ENCODE measurements around the gene IL23A. TPM values are rescaled to one million over a fixed set of nuclear protein-coding genes. Genes with fewer than 3 reads are reported as not detected.
"Not testable (repeated sequence)": the region's sequence is repeated elsewhere in the genome, so short reads cannot be mapped to it uniquely, and the experiment has no call there.

The IL23A gene
- total RNA-seq, 3 donors from 2014 or later = 0.88 TPM; not detected in 2

DNA sequence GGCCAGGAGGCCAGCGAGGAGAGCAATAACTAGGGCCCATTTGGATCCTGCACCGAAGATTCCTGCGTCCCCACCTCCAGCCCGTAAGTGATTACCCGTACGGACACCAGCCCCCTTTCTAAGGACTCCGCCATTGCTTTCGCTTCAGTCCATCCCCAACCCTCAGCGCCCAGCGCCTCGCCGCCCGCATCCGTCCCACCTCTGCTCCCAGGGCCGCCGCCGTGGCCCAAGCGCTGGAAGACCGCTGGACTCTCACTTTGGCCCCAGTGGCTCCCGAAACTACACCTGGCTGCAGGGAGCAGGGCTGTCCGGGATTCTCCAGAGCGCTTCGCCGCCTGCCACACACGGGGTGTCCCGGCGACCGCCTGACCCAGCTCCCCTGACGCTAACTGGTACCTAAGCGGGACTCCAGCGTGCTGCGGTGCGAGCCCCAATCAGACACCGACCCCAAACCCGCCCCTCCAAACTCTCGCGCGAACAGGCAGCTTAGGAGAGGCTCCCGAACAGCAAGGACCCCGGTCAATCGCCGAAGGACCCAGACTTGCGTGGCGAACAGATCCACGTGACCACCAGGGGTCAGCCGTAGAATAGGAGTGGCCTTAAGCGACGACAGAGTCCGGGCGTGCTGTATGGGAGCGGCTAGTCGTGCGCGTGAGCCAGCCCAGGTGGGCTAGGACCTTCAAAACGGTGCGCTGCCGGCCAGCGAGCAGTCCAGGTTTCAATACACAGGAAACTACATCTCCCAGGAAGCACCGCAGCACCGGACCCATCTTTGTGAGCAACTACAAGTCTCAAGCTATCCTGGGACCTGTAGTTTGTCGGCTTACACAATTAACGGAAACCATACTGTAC, 22.8 kb upstream of the IL23A start, which contains the start of gene CNPY2:
CNPY2 (minus strand) TSS at position 367 of the 852 bp plus-strand sequence. CDS start 771 bp downstream, outside the sequence.
- no peaks in the 10 kb centered on the region for H3K36me3 ChIP-seq
- H3K27ac ChIP-seq = peak within 1 kb of the TSS; percentile 94
- intact Hi-C loops (cut with DNase I; ENCODE audit: low total_unique reads) = no loop called here

DNA sequence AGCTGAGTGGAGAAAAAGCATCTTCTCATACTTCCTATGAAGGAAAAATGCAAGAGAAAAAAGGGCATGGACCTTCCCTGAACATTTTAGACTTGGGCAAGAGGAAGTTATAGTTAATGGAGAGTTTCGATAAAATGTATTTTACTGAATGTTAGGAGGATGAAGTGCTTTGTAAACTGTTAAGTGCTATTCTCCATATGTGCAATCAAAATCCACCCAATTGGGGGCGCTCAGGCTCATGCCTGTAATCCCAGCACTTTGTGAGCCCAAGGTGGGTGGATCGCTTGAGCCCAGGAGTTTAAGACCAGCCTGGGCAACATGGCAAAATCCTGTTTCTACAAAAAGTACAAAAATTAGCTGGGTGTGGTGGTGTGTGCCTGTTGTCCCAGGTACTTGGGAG, 21.0 kb upstream of the IL23A start:
- intact Hi-C loops (cut with DNase I; ENCODE audit: low total_unique reads) = no loop called here
- Histone ChIP-seq H3K4me3 (no peak overlapping the region), H3K27ac (no peak overlapping the region), H3K36me3 (peaks cover 3% of the 10 kb centered on the region), H3K27me3 (no peaks in the 10 kb centered on the region), H3K4me1 (peaks cover 5 to 7% of the 10 kb centered on the region in 2 donors), H3K9me3 (no peaks in the 10 kb centered on the region)
- TF ChIP-seq, protein P1, sequence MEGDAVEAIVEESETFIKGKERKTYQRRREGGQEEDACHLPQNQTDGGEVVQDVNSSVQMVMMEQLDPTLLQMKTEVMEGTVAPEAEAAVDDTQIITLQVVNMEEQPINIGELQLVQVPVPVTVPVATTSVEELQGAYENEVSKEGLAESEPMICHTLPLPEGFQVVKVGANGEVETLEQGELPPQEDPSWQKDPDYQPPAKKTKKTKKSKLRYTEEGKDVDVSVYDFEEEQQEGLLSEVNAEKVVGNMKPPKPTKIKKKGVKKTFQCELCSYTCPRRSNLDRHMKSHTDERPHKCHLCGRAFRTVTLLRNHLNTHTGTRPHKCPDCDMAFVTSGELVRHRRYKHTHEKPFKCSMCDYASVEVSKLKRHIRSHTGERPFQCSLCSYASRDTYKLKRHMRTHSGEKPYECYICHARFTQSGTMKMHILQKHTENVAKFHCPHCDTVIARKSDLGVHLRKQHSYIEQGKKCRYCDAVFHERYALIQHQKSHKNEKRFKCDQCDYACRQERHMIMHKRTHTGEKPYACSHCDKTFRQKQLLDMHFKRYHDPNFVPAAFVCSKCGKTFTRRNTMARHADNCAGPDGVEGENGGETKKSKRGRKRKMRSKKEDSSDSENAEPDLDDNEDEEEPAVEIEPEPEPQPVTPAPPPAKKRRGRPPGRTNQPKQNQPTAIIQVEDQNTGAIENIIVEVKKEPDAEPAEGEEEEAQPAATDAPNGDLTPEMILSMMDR (IDR thresholded peaks at IDR 0.05) = no peak
- TF ChIP-seq POLR2AphosphoS5 (IDR thresholded peaks at IDR 0.05) (no peak), POLR2A (IDR thresholded peaks at IDR 0.05) (no peak)
- no peak for DNase-seq (ENCODE audit: low spot score in 2 of 2)

More for the DNA sequence above, 22.8 kb upstream of the IL23A start, which contains the start of gene CNPY2:
- Histone ChIP-seq H3K4me3 (peak within 1 kb of the TSS; percentile 72 to 89 (median 87)), H3K27me3 (no peaks in the 10 kb centered on the region), H3K4me1 (peaks cover 5 to 7% of the 10 kb centered on the region in 2 donors), H3K9me3 (no peaks in the 10 kb centered on the region)
- peak; percentile 91 to 95 for DNase-seq (ENCODE audit: low spot score in 2 of 2)
- TF ChIP-seq, protein P1 (IDR thresholded peaks at IDR 0.05) = peak in 2 of 3 donors; percentile 31 to 42
- TF ChIP-seq POLR2AphosphoS5 (IDR thresholded peaks at IDR 0.05) = peak; percentile 84 to 89 (median 85)
- peak; percentile 38 for TF ChIP-seq POLR2A (IDR thresholded peaks at IDR 0.05)

DNA sequence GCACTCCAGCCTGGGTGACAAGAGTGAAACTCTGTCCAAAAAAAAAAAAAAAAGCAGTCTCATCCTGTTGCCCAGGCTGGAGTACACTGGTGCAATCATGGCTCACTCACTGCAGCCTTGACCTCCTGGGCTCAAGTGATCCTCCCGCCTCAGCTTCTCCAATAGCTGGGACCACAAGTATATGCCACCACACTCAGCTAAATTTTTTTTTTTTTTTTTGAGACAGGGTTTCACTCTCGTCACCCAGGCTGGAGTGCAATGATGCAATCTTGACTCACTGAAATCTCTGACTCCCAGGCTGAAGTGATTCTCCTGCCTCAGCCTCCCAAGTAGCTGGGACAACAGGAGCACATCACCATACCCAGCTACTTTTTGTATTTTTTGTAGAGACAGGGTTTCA, 17.7 kb upstream of the IL23A start:
- no peak for DNase-seq (ENCODE audit: low spot score in 2 of 2)
- Histone ChIP-seq H3K27me3 (no peaks in the 10 kb centered on the region), H3K9me3 (no peaks in the 10 kb centered on the region), H3K4me1 (no peaks in the 10 kb centered on the region), H3K4me3 (no peak overlapping the region), H3K36me3 (peaks cover 22% of the 10 kb centered on the region), H3K27ac (no peak overlapping the region)
- intact Hi-C loops (cut with DNase I; ENCODE audit: low total_unique reads) = no loop called here
- TF ChIP-seq, protein P1 (IDR thresholded peaks at IDR 0.05) = no peak
- TF ChIP-seq POLR2A (IDR thresholded peaks at IDR 0.05) (no peak), POLR2AphosphoS5 (IDR thresholded peaks at IDR 0.05) (no peak)

DNA sequence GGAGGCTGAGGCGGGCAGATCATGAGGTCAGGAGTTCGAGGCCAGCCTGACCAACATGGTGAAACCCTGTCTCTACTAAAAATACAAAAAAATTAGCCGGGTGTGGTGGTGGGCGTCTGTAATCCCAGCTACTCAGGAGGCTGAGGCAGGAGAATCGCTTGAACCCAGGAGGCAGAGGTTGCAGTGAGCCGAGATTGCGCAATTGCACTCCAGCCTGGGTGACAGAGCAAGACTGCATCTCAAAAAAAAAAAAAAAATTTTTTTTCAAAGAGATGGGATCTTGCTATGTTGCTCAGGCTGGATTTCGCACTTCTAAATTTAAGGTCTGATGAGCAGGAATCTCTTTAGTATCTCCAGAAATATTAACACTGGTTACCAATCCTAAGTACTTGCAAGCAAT, 17.1 kb upstream of the IL23A start:
- intact Hi-C loops (cut with DNase I; ENCODE audit: low total_unique reads); DNase-seq (ENCODE audit: low spot score in 2 of 2): not testable (repeated sequence)
- peaks cover 22% of the 10 kb centered on the region for H3K36me3 ChIP-seq

DNA sequence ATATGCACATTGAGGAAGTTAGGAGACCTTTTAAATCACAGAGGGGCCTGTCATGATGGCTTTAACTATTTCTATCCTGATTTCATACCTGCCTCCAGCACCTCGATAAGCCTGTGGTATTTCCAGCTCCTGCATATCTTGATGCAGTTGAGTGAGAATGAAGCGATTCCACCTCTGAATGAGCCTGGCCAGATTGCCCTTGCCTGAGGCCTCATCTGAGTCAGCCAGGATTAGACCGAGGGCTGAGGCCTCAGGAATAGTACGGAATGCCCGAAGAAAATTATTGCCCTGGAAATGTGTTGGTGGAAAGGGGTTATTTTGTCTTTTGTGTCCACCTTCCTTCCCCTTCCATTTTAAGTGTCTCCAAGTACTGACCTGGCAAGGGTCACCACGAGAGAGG, 14.5 kb upstream of the IL23A start:
- intact Hi-C loops (cut with DNase I; ENCODE audit: low total_unique reads) = no loop called here
- TF ChIP-seq POLR2A (IDR thresholded peaks at IDR 0.05) = no peak
- TF ChIP-seq, protein P1 (IDR thresholded peaks at IDR 0.05) = no peak
- no peak for TF ChIP-seq POLR2AphosphoS5 (IDR thresholded peaks at IDR 0.05)
- peaks cover 22% of the 10 kb centered on the region for H3K36me3 ChIP-seq
- DNase-seq (ENCODE audit: low spot score in 2 of 2) = no peak
- no peaks in the 10 kb centered on the region for H3K9me3 ChIP-seq
- no peaks in the 10 kb centered on the region for H3K27me3 ChIP-seq
- no peak overlapping the region for H3K27ac ChIP-seq
- no peak overlapping the region for H3K4me3 ChIP-seq
- no peaks in the 10 kb centered on the region for H3K4me1 ChIP-seq

More for the DNA sequence above, 17.1 kb upstream of the IL23A start:
- H3K27me3 ChIP-seq, H3K4me1 ChIP-seq, H3K4me3 ChIP-seq, H3K9me3 ChIP-seq, H3K27ac ChIP-seq: not testable (repeated sequence)
